Prostate gland (tissue), 2 donors: ENCODE measurements around the gene B4GALNT4. TPM values are rescaled to one million over a fixed set of nuclear protein-coding genes. Genes with fewer than 3 reads are reported as not detected.
"Not testable (repeated sequence)": the region's sequence is repeated elsewhere in the genome, so short reads cannot be mapped to it uniquely, and the experiment has no call there.

Experiments
- DNase-seq: peaks from one replicate; pipeline ENCODE4 v3.0.0-alpha.2; 2019; ENCODE audit warnings: low spot score
- H3K27ac ChIP-seq, 2 donors: fragments of 200-600 bp; sonication (generic); 2 replicates each; pipeline ENCODE4 v1.5.1; 2017 to 2019
- H3K27me3 ChIP-seq: fragments of 200-600 bp; sonication (generic); replicated peaks from 2 replicates; pipeline ENCODE4 v1.5.1; 2019; ENCODE audit not compliant: insufficient read depth
- H3K36me3 ChIP-seq, 2 donors: fragments of 200-600 bp; sonication (generic); 1 replicate in 1 of 2; 2 replicates in 1 of 2; pipeline versions ENCODE4 v1.5.1 to v1.8.1; 2017 to 2019
- H3K4me1 ChIP-seq: fragments of 200-600 bp; sonication (generic); replicated peaks from 2 replicates; pipeline ENCODE4 v1.5.1; 2019
- H3K4me3 ChIP-seq, 2 donors: fragments of 200-600 bp; sonication (generic); 2 replicates each; pipeline ENCODE4 v1.5.1; 2017 to 2019
- H3K9me3 ChIP-seq: fragments of 200-600 bp; sonication (generic); 2 replicates; pipeline ENCODE4 v1.5.1; 2017
- CTCF ChIP-seq, 4 experiments: fragments of 200-600 bp in 2 of 4; fragments of 450-650 bp in 2 of 4; sonication (generic) in 2 of 4; IDR thresholded peaks; 1 replicate in 3 of 4; 2 replicates in 1 of 4; pipeline ENCODE4 v1.5.1; 2016 to 2019; ENCODE audit warnings: antibody characterized with exemption in 4 of 4, mild to moderate bottlenecking in 2 of 4, moderate library complexity in 2 of 4
- POLR2A ChIP-seq: fragments of 450-650 bp; IDR thresholded peaks from one replicate; pipeline ENCODE4 v1.6.1; 2016; ENCODE audit warnings: antibody characterized with exemption, mild to moderate bottlenecking
- POLR2AphosphoS5 ChIP-seq: sonication (generic); formaldehyde crosslinking; IDR thresholded peaks from one replicate; pipeline ENCODE4 v1.6.1; 2017; ENCODE audit warnings: antibody characterized with exemption
- WGBS: methylation state at CpG from one replicate; pipeline ENCODE4 v1.1.5; 2018; 5-methylcytosine and 5-hydroxymethylcytosine counted together
- intact Hi-C: fragments of 100-400 bp; cut with DNase I; formaldehyde crosslinking; loops from one replicate; pipeline ENCODE4 v1.14.2; 2022
- total RNA-seq, 2 donors: library from RNA; depleted of rRNA; stranded (reverse); fragments of >200 nt; gene quantifications; one replicate each; pipeline ENCODE4 v1.1.0, GENCODE V29; 2016

The B4GALNT4 gene
- total RNA-seq, 2 donors from 2014 or later = 5.8 to 14.2 TPM

GRCh38 chr11:326842-327580 lies 42.3 kb upstream of the B4GALNT4 start:
- DNase-seq = peak; percentile 34
- Histone ChIP-seq H3K27ac (peak overlapping the region; percentile 78 to 83), H3K4me1 (peaks cover 3% of the 10 kb centered on the region), H3K36me3 (no peaks in the 10 kb centered on the region), H3K4me3 (no peak overlapping the region), H3K27me3 (no peaks in the 10 kb centered on the region), H3K9me3 (no peaks in the 10 kb centered on the region)
- intact Hi-C loops = no loop called here
- 30% methylated on average over 19 of the region's 19 CpGs for WGBS
- TF ChIP-seq CTCF (IDR thresholded peaks at IDR 0.05) (no peak), POLR2AphosphoS5 (peak; percentile 33), POLR2A (no peak)

- Histone ChIP-seq H3K36me3 (no peaks in the 10 kb centered on the region), H3K4me1 (peaks cover 3% of the 10 kb centered on the region), H3K9me3 (no peaks in the 10 kb centered on the region), H3K4me3 (no peak overlapping the region), H3K27me3 (no peaks in the 10 kb centered on the region), H3K27ac (peak overlapping the region; percentile 78 to 83)
- TF ChIP-seq CTCF (IDR thresholded peaks at IDR 0.05) (no peak), POLR2AphosphoS5 (no peak), POLR2A (no peak)
- intact Hi-C loops = no loop called here
- 91% methylated on average over 3 of the region's 3 CpGs for WGBS
- DNase-seq = no peak
Observed at GRCh38 chr11:327581-327923, 41.7 kb upstream of the B4GALNT4 start.

- intact Hi-C loops = no loop called here
- Histone ChIP-seq H3K36me3 (no peaks in the 10 kb centered on the region), H3K27ac (no peak overlapping the region), H3K27me3 (no peaks in the 10 kb centered on the region), H3K4me3 (no peak overlapping the region), H3K9me3 (no peaks in the 10 kb centered on the region), H3K4me1 (peaks cover 3% of the 10 kb centered on the region)
- DNase-seq = no peak
- 92% methylated on average over 13 of the region's 13 CpGs for WGBS
- TF ChIP-seq POLR2AphosphoS5 (no peak), POLR2A (no peak), CTCF (IDR thresholded peaks at IDR 0.05) (no peak)
Observed at GRCh38 chr11:328012-328411, 41.3 kb upstream of the B4GALNT4 start.

- H3K4me3 ChIP-seq, intact Hi-C loops, DNase-seq, H3K27me3 ChIP-seq, H3K27ac ChIP-seq, H3K9me3 ChIP-seq, H3K36me3 ChIP-seq, H3K4me1 ChIP-seq: not testable (repeated sequence)
- 90% methylated on average over 15 of the region's 15 CpGs for WGBS
Observed at GRCh38 chr11:328516-329100, 40.7 kb upstream of the B4GALNT4 start.

- H3K4me3 ChIP-seq = no peak overlapping the region
- no peak overlapping the region for H3K27ac ChIP-seq
- 92% methylated on average over 2 of the region's 2 CpGs for WGBS
- no peaks in the 10 kb centered on the region for H3K27me3 ChIP-seq
- DNase-seq = no peak
- intact Hi-C loops = no loop called here
- peaks cover 3% of the 10 kb centered on the region for H3K4me1 ChIP-seq
- TF ChIP-seq POLR2A = no peak
- TF ChIP-seq POLR2AphosphoS5 = no peak
- TF ChIP-seq CTCF (IDR thresholded peaks at IDR 0.05) = no peak
- H3K36me3 ChIP-seq = no peaks in the 10 kb centered on the region
- no peaks in the 10 kb centered on the region for H3K9me3 ChIP-seq
Observed at GRCh38 chr11:329886-330253, 39.4 kb upstream of the B4GALNT4 start.
